Activated CD8-positive, alpha-beta memory T cell treated with anti-CD3 and anti-CD28 coated beads, Interleukin-2, amount 50 U/mL, for 24 hours (primary cell): Measurements from ENCODE around the gene HSP90AB1.

Experiments
- DNase-seq: peaks from one replicate; pipeline ENCODE4 v3.0.0-alpha.2; 2020; ENCODE audit errors: extremely low read depth

Gene HSP90AB1

DNA sequence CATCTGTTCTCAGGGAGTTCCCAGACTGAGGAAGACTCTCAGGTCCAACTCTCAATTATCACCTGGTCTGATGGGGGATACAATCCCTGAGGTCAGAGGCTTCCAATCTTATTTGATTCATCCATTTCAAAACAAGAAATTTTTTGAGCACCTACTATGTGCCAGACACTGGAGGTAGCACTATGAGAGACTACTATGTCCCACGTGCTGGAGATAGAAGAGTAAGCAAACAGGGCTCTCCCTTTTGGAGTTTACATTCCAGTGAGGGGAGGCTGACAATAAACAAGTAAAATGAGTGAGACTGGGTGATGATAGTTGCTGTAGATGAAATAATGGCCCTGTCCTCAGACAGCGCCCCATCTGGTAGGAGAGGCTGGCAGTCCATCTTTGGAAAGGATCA is 39.8 kb downstream of the HSP90AB1 start:
- DNase-seq, result no peak

DNA sequence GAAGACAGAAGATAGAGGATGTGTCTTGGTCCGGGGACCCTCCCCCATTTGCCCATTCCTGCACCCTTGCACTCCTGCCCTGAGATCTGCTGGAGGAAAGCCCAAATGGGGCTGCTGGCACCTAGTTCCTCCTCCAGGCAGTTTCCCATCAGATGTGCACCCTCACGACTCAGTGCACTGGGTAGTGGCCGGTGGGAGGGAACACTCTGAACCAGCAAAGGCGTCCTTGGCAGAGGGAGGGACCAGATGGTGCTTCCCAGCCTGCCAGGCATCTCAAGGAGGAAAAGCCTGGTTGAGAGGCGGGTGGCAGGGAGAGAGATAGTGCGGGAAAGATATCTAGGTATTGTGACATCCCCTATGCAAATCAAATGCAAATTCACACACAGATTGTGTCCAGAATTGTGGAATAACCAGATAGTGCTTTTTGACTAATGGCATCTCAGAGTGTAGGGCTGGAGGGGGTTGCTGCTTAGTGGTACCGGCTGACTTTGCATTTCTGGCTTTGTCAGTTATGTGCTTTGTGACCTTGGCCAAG is 42.9 kb downstream of the HSP90AB1 start:
- DNase-seq, result no peak

DNA sequence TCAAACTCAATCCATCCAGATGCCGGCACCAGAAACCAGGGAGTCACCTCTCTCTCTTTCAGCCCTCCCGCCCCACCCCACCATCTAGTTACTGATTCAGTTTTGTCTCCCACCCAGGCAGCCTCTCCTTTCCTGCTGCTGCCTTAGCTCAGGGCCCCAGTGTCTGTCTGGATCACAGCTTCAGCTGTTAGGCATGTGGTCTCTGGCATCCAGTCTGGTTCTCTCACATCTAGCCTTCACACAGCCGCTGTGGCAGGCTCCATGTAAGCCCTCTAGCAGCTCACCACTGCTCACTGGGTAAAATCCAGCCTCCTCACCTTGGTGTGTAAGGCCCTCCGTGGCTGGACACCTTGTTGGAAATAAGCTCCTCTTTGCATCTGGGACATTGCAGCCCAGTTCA is 44.9 kb downstream of the HSP90AB1 start:
- DNase-seq, result no peak

- no peak for DNase-seq
Observed at GRCh38 chr6:44292661-44293365, 45.9 kb downstream of the HSP90AB1 start.

GRCh38 chr6:44294832-44295791 is 48.2 kb downstream of the HSP90AB1 start:
- DNase-seq, result no peak

GRCh38 chr6:44297063-44298038 is 50.5 kb downstream of the HSP90AB1 start:
- DNase-seq, result no peak

DNA sequence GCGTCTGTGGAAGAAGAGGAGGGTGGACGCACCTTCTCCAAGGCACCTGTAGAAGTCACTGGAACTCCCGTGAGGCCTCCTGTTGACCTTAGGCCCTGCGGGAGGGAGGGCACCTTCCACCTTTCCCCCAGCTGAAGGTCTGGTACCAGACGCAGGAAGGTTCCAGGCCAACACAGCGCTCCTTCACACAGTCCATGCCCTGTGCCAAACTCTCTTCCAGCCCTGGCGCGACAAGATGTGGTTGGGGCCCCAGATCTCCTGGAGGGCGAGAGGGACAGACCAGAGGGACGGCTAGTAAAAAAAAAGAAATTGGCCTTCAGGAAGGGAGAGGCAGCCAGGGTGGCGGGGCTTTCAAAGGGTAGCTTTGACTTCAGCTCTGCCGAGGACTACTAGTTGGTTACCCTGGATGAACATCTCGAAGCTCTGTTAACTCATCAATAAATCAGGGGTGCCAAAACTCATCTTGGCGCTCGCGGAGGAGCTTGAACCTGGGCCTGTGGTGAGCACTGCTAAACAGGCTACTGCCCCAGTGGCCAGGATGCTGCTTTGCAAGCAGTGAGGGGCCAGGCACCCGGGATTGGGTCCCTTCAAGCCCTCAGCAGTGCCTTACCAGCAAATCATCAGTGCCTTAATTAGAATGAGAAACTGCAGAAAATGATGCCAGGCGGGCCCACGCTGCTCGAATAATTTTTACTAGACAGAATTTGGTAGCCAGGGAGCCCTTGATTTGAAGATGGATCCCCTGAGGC is 51.3 kb downstream of the HSP90AB1 start:
- DNase-seq, result no peak

GRCh38 chr6:44298864-44299263 is 52.0 kb downstream of the HSP90AB1 start:
- no peak for DNase-seq

DNA sequence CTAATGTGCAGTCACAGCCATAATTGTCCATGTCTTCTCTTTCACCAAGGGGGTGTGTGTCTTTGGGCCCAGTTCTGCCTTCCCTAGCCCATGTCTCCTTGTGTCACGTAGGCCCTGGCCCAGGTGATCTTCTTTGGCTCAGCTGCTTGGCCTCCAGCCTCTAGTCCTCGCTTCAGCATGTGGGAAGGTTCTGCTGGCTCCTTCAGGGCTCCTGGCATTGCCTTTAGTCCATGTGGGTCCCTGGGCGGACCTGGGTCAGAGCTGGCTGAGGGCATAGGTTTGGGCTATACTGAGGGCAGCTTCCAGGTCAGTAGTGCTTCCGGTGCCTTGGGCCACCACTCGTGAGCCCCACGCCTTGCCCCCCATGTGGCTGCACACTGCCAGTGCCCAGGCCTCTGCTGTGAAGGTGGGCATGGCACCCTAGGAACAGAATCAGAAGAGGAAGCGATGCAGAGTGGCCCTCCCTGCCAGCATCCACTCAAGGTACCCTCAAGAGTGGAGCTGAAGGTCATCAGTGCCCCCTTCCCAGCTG is 53.5 kb downstream of the HSP90AB1 start:
- no peak for DNase-seq

DNA sequence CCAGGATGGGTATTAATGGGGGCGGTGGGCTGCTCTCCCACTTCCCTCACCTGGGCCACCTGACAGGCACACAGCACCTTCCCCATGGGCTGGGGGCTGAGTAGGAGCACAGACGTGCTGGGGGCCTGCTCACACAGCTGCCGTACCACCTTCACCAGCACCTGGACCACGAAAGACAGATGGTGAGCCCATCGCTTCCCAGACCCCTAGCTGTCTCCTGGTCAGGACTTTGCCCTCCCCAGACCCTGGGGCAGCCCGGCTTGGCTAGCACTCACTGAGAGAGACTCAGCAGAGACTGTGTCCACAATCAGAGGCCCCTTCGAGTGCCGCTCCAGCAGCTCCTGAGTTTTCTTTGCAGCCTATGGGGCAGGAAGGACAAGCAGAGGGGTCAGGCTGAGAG is 54.2 kb downstream of the HSP90AB1 start:
- no peak for DNase-seq

DNA sequence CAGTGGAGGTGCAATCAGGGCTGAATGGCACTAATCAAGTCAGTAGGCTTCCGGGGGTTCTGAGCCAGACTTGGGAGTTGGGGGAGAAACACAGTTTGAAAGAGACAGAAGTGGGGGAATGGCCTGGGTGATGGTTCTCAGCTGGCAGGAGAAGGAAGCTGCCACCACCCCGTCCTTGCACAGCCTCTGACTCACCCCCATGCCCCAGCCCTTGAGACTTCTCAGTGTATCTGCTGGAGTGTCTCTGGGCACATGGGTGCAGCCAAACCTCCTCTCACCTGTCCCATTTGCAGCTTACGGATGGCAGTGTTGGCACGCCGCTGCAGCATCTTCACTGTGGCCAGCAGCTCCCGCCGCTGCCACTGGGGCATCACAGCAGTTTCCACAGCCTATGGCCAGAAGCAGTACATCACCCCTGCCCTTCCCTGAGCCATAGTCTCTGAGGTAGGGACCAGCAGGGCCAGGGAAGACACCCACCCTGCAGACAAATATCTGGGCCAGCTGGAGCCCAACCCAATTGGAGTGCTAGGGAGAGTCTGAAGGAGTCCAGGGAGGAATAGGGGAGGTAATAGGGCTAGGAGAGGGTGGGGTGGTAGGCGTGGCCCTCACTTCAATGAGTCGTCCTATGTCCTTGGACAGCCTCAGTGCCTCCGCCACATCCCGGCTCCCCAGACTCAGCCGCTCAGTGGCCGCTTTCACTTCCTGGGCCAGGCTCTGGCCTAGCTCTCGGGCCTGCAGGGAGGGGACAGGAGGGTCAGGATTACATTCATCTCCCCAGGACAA is 55.1 kb downstream of the HSP90AB1 start:
- no peak for DNase-seq

DNA sequence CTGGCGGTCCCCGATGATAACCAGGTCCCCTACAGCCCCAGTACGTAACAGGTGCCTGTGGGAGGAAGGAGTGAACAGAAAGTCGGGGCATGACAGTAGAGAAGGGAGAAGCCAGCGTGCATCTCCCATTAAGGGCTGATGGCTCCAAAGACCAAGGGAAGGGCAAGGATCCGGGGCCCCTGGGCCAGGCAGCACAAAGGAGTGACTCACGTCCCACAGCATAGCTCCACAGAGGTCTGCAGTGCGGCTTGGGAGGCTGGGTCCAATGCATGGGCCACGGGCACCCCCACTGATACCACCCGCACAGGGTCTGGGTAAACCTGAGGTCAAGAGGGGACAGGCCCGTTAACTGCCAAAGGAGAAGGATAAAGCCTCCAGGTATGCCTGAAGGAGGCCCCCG is 56.0 kb downstream of the HSP90AB1 start:
- no peak for DNase-seq
